NCI-H1436 treated with DMSO at 0.1 percent for 48 hours (cell line): ENCODE data around the gene DACH1.
A peak's percentile ranks its signal among the peaks of the same experiment; 100 is the strongest.

Experiments used
- DNase-seq: peaks from one replicate; lab custom pipeline; 2025; lab: John Stamatoyannopoulos, UW

The DACH1 gene

GRCh38 chr13:71774863-71775262, 92.1 kb downstream of the DACH1 start:
- no peak for DNase-seq

GRCh38 chr13:71773531-71773930, 93.5 kb downstream of the DACH1 start:
- DNase-seq: no peak

GRCh38 chr13:71772361-71772760, 94.6 kb downstream of the DACH1 start:
- DNase-seq: no peak

- no peak for DNase-seq
Observed at GRCh38 chr13:71771144-71771543, 95.9 kb downstream of the DACH1 start.

- DNase-seq: no peak
Observed at GRCh38 chr13:71770710-71771109, 96.3 kb downstream of the DACH1 start.

- DNase-seq: no peak
Observed at GRCh38 chr13:71768881-71769280, 98.1 kb downstream of the DACH1 start.

- peak; percentile 96 for DNase-seq
Observed at GRCh38 chr13:71759651-71760511, 107.1 kb downstream of the DACH1 start.

- no peak for DNase-seq
Observed at GRCh38 chr13:71758828-71759227, 108.2 kb downstream of the DACH1 start.

- DNase-seq: no peak
Observed at GRCh38 chr13:71754407-71754974, 112.5 kb downstream of the DACH1 start.

GRCh38 chr13:71752775-71753513, 114.1 kb downstream of the DACH1 start:
- DNase-seq: no peak

- DNase-seq: peak; percentile 82
Observed at GRCh38 chr13:71751073-71751472, 115.9 kb downstream of the DACH1 start.

- DNase-seq: no peak
Observed at GRCh38 chr13:71730267-71730666, 136.7 kb downstream of the DACH1 start.

- no peak for DNase-seq
Observed at GRCh38 chr13:71729441-71729840, 137.6 kb downstream of the DACH1 start.

- no peak for DNase-seq
Observed at GRCh38 chr13:71727662-71728061, 139.3 kb downstream of the DACH1 start.

GRCh38 chr13:71727042-71727441, 140.0 kb downstream of the DACH1 start:
- DNase-seq: no peak

- no peak for DNase-seq
Observed at GRCh38 chr13:71722206-71722605, 144.8 kb downstream of the DACH1 start.

- no peak for DNase-seq
Observed at GRCh38 chr13:71721104-71721503, 145.9 kb downstream of the DACH1 start.

GRCh38 chr13:71718931-71719330, 148.1 kb downstream of the DACH1 start:
- no peak for DNase-seq

GRCh38 chr13:71714802-71715375, 152.1 kb downstream of the DACH1 start:
- no peak for DNase-seq

- no peak for DNase-seq
Observed at GRCh38 chr13:71712988-71713653, 153.9 kb downstream of the DACH1 start.

GRCh38 chr13:71704656-71705055, 162.3 kb downstream of the DACH1 start:
- no peak for DNase-seq

GRCh38 chr13:71703138-71703537, 163.9 kb downstream of the DACH1 start:
- DNase-seq: no peak
